Measurements from ENCODE around the gene SLC15A2. TPM values are rescaled to one million over a fixed set of nuclear protein-coding genes. Genes with fewer than 3 reads are reported as not detected.
"Not testable (repeated sequence)": the region's sequence is repeated elsewhere in the genome, so short reads cannot be mapped to it uniquely, and the experiment has no call there.

The SLC15A2 gene
- total RNA-seq, result 10 to 100 TPM; 13.8 to 21.8 TPM
- 11.8 TPM for polyA plus RNA-seq (ENCODE audit: insufficient read depth, low read depth, low replicate concordance)
- long read RNA-seq, donor 1, partial matches to known transcripts, result 0 of 1 reads
- long read RNA-seq, donor 1, other reads (novel, unspliced or antisense), result 0 of 1 reads
- long read RNA-seq, donor 2, full-length matches to known transcripts, result 1 of 1 reads
- long read RNA-seq, donor 2, partial matches to known transcripts, result 0 of 1 reads
- long read RNA-seq, donor 2, other reads (novel, unspliced or antisense), result 0 of 1 reads

- peak; percentile 66 for DNase-seq
- intact Hi-C loops (cut with DNase I; ENCODE audit: low total_unique reads), result no loop called here
- 18 to 44% methylated on average over 3 of the region's 3 CpGs for WGBS, 2 donors
These were observed at the start of gene SLC15A2 for GRCh38 chr3:121894301-121894990. TSS of gene SLC15A2 (plus strand) at chr3:121894401. CDS start at chr3:121894477, 76 bp downstream.

GRCh38 chr3:121844892-121845291 is 49.3 kb upstream of the SLC15A2 start:
- 93 to 95% methylated on average over 7 of the region's 7 CpGs for WGBS, 2 donors
- TF ChIP-seq CTCF (IDR thresholded peaks at IDR 0.05) (no peak), POLR2A (IDR thresholded peaks at IDR 0.05) (no peak)
- Histone ChIP-seq H3K36me3 (ENCODE audit: low read depth, missing control alignments) (no peaks in the 10 kb centered on the region), H3K9me3 (no peaks in the 10 kb centered on the region), H3K4me3 (no peak overlapping the region), H3K27ac (no peak overlapping the region), H3K27me3 (no peaks in the 10 kb centered on the region), H3K4me1 (no peaks in the 10 kb centered on the region)
- intact Hi-C loops (cut with DNase I; ENCODE audit: low total_unique reads), result no loop called here
- no peak for DNase-seq

More at GRCh38 chr3:121894301-121894990, at the start of gene SLC15A2:
- peak within 1 kb of the TSS in 1 of 2 donors; percentile 11 for H3K4me3 ChIP-seq
- peak within 1 kb of the TSS; percentile 36 to 81 for H3K27ac ChIP-seq
- TF ChIP-seq POLR2A (IDR thresholded peaks at IDR 0.05) (no peak), CTCF (IDR thresholded peaks at IDR 0.05) (no peak)
- no peaks in the 10 kb centered on the region for H3K9me3 ChIP-seq
- H3K27me3 ChIP-seq, result no peaks in the 10 kb centered on the region
- no peaks in the 10 kb centered on the region for H3K36me3 ChIP-seq (ENCODE audit: low read depth, missing control alignments)
- H3K4me1 ChIP-seq, result peaks cover 14% of the 10 kb centered on the region

GRCh38 chr3:121852256-121852655 is 41.9 kb upstream of the SLC15A2 start:
- no peak overlapping the region for H3K27ac ChIP-seq
- H3K4me3 ChIP-seq, result no peak overlapping the region
- intact Hi-C loops (cut with DNase I; ENCODE audit: low total_unique reads), result no loop called here
- 93 to 95% methylated on average over 2 of the region's 2 CpGs for WGBS, 2 donors
- TF ChIP-seq POLR2A (IDR thresholded peaks at IDR 0.05) (no peak), CTCF (IDR thresholded peaks at IDR 0.05) (no peak)
- H3K4me1 ChIP-seq, result no peaks in the 10 kb centered on the region
- no peak for DNase-seq
- H3K27me3 ChIP-seq, result no peaks in the 10 kb centered on the region
- H3K36me3 ChIP-seq (ENCODE audit: low read depth, missing control alignments), result no peaks in the 10 kb centered on the region
- no peaks in the 10 kb centered on the region for H3K9me3 ChIP-seq

GRCh38 chr3:121855555-121855954 is 38.6 kb upstream of the SLC15A2 start:
- H3K27me3 ChIP-seq, result no peaks in the 10 kb centered on the region
- no peak overlapping the region for H3K4me3 ChIP-seq
- H3K36me3 ChIP-seq (ENCODE audit: low read depth, missing control alignments), result no peaks in the 10 kb centered on the region
- no peak for DNase-seq
- no peaks in the 10 kb centered on the region for H3K4me1 ChIP-seq
- TF ChIP-seq CTCF (IDR thresholded peaks at IDR 0.05) (no peak), POLR2A (IDR thresholded peaks at IDR 0.05) (no peak)
- no peak overlapping the region for H3K27ac ChIP-seq
- intact Hi-C loops (cut with DNase I; ENCODE audit: low total_unique reads), result no loop called here
- 55 to 62% methylated on average over 5 of the region's 5 CpGs for WGBS, 2 donors
- no peaks in the 10 kb centered on the region for H3K9me3 ChIP-seq

- H3K36me3 ChIP-seq (ENCODE audit: low read depth, missing control alignments); intact Hi-C loops (cut with DNase I; ENCODE audit: low total_unique reads); H3K4me1 ChIP-seq; DNase-seq; H3K27ac ChIP-seq; H3K9me3 ChIP-seq; H3K27me3 ChIP-seq; H3K4me3 ChIP-seq: not testable (repeated sequence)
- 89 to 98% methylated on average over 4 to 5 of the region's 5 CpGs for WGBS, 2 donors
These were observed 36.4 kb upstream of the SLC15A2 start for GRCh38 chr3:121857778-121858177.

- H3K27me3 ChIP-seq; H3K9me3 ChIP-seq; H3K27ac ChIP-seq; H3K4me1 ChIP-seq; H3K36me3 ChIP-seq (ENCODE audit: low read depth, missing control alignments); DNase-seq; H3K4me3 ChIP-seq; intact Hi-C loops (cut with DNase I; ENCODE audit: low total_unique reads): not testable (repeated sequence)
- 99 to 100% methylated on average over 9 of the region's 9 CpGs for WGBS, 2 donors
These were observed 31.0 kb upstream of the SLC15A2 start for GRCh38 chr3:121863247-121863646.
